ENCODE measurements around the gene ZNF689.
"Not testable (repeated sequence)": the region's sequence is repeated elsewhere in the genome, so short reads cannot be mapped to it uniquely, and the experiment has no call there.

DNA sequence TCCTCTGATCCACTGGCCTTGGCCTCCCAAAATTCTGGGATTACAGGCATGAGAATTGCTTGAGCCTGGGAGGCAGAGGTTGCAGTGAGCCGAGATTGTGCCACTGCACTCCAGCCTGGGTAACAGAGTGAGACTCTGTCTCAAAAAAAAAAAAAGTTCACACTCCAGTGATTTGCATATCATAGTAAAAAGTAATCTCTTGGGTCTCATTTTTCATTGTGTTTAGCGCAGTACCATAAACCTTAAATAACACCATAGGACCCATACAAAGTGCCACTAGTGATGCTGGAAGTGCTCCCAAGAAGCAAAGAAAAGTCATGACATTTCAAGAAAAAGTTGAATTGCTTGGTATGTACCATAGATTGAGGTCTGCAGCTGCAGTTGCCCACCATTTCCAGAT, 20.6 kb downstream of the ZNF689 start:
- TF ChIP-seq CTCF, POLR2A (IDR thresholded peaks at IDR 0.05): not testable (repeated sequence)

Data from adrenal gland (tissue), 5 donors.